GM18498 (cell line): Measurements from ENCODE around the gene INO80E.

Experiments
- ATAC-seq: cut with Tn5 transposase; IDR thresholded peaks from one replicate; pipeline ENCODE4 v1.9.1; 2021; ENCODE audit warnings: mild to moderate bottlenecking, moderate library complexity; ENCODE audit not compliant: unreplicated experiment

The INO80E gene

DNA sequence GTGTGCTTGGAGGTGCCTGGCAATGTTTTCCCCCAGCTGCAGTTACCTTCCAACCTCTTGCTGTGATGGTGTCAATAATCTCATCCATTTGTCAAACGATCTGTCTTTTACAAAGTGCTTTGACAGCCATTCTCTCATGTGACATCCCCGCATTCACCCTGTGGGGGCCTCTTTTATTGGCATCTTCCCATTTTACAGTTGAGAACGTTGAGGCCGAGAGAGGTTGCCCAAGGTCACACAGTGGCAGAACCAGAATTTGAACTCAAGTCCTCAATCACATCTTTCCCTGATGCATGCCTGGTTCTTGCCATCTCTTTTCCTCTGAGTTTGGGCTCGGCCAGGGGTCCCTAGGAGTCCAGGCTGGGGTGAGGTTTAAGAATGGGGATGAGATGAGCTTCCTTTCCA, 20.9 kb upstream of the INO80E start:
- ATAC-seq, result no peak

DNA sequence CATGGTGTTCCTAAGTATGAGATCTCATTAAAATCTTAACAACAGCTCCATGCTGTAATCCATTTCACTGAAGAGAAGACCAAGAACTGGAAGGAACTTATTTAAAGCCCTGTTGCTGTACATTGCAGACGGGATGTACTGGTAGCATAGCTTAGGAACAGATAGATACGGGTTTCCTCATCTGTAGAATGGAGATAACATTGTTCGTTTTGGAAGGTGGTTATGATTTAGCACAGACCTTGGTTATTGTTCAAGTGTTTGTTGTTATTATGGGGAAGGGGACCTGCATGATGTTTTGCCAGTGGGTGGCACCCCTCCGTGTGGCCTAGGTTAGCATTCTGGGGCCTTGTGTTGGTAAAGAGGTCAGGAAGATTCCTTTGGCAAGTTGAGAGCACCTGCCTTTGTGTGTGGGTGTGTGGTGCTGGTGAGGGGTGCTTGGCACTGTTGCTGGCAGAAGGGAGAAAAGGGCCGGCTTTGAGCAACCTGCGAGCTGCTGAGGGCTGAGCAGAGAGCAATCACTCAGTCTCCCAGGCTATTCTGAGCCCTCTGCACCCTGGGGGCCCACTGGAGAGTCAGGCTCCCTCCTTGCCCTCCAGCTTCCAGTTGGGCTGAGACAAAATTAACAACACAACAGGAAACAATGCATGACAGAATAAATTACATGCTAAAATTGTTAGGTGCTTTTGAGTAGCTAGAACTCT, 20.1 kb upstream of the INO80E start:
- no peak for ATAC-seq

DNA sequence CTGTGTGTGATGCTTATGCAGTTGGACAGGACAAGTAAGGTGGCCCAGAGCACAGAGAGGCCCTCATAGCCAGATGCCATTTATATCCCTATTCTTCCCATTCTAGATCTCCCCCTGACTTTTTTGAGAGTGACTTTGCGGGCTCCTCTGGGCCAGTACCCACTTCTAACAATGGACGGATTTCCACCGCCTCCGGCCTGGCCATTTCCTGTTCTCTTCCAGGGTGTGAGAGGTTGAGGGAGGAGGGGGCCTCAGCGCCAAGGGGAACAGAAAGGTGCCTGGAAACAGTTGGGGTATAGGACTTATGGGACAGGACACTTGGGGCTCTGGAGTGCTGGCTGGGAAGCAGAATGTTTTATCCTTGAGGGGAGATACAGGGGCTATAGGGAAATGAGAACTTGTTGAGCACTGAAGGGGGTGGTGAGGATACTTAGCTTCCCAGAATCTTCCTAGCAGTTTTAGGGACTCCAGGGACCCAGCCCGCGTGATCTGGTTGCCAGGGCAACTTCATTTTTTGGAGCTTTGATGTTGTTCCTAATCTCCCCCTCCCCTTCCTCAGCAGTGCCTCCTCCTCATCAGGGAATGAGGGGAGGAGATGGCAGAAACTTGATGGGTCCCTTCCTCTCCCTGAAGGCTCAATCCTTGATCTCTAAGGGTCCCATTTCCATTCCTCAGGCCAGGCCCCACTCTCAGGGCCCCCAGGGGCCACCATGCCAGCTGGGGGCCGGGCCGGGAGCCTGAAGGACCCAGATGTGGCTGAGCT, 18.8 kb upstream of the INO80E start:
- ATAC-seq, result no peak

DNA sequence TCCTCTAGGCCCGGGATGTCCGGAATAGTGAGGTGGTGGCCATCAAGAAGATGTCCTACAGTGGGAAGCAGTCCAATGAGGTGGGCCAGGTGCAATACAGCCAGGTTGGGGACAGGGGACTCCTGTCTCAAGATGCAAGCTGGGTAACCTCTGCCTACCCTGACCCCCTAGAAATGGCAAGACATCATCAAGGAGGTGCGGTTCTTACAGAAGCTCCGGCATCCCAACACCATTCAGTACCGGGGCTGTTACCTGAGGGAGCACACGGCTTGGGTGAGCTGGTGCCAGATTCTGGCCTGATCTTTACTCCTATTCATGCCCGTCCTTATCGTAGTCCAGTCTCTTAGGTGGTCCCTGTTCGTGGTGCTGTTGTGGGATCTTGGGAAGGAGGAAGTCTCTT, 18.0 kb upstream of the INO80E start:
- no peak for ATAC-seq

DNA sequence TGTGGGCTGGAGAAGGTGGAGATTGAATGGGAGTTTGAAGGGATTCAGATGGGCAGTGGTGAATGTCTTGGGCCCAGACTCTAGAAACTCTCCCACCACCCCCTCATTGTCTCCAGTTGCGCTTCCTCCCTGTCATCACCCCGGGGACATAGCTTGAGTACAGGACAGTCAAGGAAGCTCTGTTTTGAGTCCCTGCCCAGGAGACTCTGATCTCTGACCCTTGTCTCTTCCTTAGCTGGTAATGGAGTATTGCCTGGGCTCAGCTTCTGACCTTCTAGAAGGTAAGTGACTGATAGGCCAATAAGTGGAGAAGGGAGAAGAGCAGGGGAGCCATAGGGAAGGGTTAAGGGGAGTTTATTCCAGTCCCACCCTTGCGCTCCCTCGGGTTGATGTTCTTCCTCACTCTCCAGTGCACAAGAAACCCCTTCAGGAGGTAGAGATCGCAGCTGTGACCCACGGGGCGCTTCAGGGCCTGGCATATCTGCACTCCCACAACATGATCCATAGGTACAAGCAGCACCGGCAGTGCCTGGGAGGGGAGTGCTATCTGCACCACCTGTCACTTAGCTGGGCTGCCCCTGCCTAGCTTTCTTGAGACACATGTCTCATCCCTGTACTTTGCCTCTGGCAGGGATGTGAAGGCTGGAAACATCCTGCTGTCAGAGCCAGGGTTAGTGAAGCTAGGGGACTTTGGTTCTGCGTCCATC, 17.3 kb upstream of the INO80E start:
- ATAC-seq, result no peak

DNA sequence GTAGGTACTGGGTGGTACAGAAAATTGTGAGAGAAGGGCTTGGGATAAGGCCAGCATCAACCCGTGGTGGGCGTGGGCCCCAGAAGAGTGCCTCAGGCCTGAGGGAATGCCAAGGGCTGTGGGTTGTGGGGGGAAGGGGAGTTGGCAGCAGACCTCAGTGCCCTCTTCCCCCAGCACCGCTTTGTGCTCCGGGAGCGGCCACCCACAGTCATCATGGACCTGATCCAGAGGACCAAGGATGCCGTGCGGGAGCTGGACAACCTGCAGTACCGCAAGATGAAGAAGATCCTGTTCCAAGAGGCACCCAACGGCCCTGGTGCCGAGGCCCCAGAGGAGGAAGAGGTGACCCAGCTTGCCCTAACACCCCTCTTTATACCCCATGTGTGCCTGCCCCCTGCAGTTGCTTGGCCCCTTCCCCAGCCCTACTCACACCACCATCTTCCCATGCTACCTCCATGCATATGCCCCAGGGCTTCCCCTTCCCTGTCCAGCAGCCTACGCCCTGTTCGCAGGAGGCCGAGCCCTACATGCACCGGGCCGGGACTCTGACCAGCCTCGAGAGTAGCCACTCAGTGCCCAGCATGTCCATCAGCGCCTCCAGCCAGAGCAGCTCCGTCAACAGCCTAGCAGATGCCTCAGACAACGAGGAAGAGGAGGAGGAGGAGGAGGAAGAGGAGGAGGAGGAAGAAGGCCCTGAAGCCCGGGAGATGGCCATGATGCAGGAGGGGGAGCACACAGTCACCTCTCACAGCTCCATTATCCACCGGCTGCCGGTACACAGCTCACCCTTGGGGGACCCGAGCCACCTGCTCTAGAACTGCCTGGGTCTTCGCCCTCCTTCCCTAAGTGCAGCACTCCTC, 13.3 kb upstream of the INO80E start:
- no peak for ATAC-seq

DNA sequence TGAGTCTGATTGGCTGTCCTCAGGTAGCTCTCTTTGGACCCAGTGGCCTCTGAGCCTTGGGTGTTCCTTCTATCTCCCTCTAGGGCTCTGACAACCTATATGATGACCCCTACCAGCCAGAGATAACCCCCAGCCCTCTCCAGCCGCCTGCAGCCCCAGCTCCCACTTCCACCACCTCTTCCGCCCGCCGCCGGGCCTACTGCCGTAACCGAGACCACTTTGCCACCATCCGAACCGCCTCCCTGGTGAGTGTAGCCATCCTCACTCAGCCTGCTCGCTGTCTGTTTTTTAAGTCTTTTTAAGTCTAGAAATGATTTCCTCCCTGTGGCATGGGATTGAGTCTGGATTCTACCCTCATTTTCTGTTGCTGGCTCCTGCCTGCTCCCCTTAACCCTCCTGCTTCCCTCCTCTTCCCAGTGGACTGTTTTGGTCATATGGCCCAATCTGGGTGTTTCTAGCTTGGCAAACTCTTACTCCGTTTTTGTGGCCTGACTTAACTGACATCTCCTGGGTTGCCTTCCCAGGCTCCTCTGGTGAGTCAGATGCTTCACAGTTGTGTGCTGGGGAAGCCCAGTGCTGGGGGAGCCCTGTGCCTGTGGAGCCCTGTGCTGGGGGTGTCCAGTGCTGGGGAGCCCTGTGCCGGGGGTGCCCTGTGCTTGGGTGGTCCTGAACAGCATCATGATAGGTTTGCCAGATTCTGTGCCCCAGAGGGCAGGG, 12.5 kb upstream of the INO80E start:
- no peak for ATAC-seq

DNA sequence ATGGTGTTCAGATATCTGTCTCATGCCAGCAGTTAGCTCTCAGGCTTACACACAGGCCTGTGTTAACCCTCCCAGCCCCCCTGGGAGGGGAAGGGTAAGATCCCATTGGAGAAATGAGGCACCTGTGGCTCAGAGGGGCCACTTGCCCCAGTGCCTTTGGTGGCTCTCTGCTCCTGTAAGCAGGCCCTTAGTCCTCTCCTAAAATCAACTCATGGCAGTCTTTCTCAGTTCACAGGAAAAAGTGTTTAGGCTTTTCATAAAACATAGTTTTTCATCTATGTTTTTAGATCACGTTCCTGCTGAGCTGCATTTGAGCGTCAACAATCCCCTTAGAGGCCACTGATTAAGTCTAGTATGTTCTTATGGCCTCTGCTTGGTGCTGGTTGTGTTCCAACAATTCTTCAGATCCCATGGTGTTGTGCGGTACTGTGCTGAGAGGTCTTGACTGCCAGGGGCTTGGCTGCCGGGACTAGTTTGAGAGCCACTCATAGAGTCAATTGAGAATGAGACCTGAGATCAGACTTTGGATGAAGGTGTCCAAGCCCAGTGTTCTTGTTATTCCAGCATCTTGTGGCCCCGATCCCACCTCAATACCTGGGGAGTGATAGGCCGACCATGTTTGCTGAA, 11.8 kb upstream of the INO80E start:
- no peak for ATAC-seq

DNA sequence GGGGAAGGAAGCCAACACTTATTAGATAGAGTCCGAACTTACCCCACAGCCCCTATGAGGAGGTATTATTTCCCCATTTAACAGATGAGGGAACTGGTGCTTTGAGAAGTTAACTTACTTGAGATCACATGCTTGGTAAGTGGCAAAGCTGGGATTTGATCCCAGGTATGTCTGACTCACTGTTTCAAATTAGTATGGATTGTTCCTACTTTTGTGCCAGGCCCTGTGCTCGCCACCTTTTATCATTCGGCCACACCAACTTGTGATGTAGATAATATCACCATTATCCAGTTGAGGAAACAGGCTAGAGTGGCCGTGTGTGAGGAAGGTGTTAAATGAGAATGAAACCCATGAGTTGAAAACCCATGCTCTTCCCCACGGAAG, 11.3 kb upstream of the INO80E start:
- ATAC-seq, result no peak

DNA sequence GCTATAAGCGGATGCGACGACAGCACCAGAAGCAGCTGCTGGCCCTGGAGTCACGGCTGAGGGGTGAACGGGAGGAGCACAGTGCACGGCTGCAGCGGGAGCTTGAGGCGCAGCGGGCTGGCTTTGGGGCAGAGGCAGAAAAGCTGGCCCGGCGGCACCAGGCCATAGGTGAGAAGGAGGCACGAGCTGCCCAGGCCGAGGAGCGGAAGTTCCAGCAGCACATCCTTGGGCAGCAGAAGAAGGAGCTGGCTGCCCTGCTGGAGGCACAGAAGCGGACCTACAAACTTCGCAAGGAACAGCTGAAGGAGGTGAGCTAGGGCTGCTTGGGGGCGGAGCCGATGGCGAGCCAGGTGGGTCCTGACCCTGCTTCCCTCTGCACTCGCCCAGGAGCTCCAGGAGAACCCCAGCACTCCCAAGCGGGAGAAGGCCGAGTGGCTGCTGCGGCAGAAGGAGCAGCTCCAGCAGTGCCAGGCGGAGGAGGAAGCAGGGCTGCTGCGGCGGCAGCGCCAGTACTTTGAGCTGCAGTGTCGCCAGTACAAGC, 10.7 kb upstream of the INO80E start:
- ATAC-seq, result no peak

DNA sequence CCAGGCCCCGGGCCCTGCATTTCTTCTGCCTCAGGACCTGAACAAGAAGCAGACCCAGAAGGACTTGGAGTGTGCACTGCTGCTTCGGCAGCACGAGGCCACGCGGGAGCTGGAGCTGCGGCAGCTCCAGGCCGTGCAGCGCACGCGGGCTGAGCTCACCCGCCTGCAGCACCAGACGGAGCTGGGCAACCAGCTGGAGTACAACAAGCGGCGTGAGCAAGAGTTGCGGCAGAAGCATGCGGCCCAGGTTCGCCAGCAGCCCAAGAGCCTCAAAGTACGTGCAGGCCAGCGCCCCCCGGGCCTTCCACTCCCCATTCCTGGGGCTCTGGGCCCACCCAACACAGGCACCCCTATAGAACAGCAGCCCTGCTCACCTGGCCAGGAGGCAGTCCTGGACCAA, 9.8 kb upstream of the INO80E start:
- ATAC-seq, result no peak

DNA sequence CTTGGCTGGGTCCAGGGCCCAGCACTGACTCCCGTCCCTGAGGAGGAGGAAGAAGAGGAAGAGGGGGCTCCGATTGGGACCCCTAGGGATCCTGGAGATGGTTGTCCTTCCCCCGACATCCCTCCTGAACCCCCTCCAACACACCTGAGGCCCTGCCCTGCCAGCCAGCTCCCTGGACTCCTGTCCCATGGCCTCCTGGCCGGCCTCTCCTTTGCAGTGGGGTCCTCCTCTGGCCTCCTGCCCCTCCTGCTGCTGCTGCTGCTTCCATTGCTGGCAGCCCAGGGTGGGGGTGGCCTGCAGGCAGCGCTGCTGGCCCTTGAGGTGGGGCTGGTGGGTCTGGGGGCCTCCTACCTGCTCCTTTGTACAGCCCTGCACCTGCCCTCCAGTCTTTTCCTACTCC, 9.1 kb upstream of the INO80E start:
- ATAC-seq, result no peak

DNA sequence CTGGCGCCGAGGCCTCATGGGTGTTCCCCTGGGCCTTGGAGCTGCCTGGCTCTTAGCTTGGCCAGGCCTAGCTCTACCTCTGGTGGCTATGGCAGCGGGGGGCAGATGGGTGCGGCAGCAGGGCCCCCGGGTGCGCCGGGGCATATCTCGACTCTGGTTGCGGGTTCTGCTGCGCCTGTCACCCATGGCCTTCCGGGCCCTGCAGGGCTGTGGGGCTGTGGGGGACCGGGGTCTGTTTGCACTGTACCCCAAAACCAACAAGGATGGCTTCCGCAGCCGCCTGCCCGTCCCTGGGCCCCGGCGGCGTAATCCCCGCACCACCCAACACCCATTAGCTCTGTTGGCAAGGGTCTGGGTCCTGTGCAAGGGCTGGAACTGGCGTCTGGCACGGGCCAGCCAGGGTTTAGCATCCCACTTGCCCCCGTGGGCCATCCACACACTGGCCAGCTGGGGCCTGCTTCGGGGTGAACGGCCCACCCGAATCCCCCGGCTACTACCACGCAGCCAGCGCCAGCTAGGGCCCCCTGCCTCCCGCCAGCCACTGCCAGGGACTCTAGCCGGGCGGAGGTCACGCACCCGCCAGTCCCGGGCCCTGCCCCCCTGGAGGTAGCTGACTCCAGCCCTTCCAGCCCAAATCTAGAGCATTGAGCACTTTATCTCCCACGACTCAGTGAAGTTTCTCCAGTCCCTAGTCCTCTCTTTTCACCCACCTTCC, 8.5 kb upstream of the INO80E start:
- ATAC-seq, result no peak

DNA sequence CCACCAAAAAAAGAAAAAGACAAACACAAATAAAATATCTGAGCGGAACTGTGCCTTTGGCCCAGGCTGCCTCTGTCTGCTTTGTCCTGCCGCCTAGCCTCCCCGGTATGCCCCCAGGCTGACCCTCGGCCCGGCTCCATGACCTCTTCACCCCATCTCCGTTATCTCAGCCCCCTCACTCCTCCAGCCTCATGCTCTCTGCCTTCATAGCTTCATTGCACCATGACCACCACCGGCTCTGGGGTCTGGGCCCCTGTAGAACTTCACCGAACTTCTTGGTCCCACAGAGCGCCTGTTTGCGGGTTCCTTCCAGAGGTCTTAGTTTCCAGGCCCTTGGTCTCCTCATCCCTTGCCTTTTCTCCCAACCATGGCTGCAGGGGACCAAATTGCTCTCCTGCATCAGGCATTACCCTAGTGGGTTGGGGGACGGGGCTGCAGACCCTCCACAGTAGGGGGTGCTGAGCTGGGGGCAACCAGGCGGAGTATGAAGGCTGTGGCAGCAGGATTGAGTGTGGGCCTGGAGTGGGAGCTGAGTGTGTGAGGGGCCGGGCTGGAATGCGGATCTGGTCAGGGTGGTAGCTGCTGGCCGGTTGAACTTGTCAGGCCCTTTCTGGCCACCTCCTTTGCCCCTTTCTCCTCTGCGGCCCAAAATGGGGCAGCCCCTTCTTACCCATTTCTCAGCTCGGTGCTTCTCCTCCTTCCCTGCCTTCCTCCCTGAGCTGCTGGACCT, 7.5 kb upstream of the INO80E start:
- ATAC-seq, result no peak

DNA sequence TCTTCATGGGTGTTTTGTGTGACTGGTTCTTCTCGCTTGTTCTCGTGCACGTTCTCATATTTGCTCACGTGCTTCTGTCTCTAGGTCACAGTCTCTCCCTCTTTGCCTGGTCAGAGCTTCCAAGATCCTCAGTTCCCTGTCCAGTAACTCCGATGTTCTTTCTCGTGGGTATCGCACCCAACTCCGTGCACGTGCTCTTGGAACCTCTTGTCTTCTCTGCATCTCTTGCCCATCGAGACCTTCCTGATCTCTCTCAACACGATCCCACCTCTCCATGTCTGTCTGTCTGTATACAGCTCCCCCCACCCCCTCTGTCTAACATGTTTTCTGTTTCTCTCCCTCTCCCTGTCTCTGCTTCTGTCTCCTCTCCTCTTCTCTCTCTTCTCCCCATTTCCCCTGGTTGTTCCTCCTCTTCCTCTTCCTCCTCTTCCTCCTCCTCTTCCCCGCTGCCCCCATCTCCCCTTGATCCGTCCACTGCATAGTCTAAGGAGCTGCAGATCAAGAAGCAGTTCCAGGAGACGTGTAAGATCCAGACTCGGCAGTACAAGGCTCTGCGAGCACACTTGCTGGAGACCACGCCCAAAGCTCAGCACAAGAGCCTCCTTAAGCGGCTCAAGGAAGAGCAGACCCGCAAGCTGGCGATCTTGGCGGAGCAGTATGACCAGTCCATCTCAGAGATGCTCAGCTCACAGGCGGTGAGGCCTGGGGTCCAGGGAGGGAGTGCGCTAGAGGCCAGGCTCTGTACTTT, 6.8 kb upstream of the INO80E start:
- ATAC-seq, result no peak

DNA sequence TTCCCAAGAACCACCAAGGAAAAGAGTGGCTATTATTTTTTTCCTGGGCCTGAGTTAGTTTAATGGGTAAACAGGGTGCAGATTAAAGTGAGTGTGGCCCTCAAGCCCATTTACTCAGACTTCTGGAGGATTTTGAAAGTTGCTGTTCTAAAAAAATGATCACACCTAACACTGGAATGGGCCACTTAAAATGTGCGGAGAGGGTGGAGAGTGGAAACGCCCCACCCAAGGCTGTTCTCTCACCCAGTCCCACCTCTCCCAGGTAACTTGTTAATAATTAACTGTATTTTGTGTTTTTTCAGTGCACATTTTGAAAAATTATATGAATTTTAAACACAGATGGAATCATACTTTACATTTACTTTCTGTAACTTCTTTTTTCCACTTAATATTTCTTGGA, 6.0 kb upstream of the INO80E start:
- ATAC-seq, result no peak

DNA sequence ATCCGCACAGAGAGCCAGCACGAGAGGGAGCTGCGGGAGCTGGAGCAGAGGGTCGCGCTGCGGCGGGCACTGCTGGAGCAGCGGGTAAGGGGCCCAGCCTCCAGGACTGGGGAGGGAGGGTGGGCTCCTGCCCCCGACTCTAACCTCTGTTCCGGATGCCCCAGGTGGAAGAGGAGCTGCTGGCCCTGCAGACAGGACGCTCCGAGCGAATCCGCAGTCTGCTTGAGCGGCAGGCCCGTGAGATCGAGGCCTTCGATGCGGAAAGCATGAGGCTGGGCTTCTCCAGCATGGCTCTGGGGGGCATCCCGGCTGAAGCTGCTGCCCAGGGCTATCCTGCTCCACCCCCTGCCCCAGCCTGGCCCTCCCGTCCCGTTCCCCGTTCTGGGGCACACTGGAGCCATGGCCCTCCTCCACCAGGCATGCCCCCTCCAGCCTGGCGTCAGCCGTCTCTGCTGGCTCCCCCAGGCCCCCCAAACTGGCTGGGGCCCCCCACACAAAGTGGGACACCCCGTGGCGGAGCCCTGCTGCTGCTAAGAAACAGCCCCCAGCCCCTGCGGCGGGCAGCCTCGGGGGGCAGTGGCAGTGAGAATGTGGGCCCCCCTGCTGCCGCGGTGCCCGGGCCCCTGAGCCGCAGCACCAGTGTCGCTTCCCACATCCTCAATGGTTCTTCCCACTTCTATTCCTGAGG, 5.0 kb upstream of the INO80E start:
- ATAC-seq, result no peak
